NCI-H2081 (cell line): ENCODE data around the gene GALNTL6.

Source experiments
- DNase-seq, 2 experiments: peaks; one replicate each; lab custom pipeline; 2025; lab: John Stamatoyannopoulos, UW

Gene GALNTL6

DNA sequence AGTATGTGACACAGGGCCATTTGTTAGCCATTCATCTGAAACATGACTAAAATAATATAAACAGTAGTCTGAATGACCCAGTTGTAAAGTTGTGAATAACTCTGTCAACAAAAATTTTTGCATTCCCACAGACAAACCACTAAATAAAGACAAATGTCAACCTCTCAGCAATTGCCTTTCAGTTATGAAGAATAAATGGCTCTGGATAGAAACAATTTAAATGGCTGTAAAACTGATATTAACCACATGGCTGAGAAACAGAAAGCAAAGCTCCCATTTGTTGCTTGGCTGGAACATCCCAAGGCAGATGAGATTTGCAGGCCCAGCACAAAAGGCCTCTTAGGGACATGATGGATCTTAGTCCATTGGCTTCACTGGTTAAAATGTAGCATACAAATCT lies 296.3 kb downstream of the GALNTL6 start:
- DNase-seq: peak in 1 of 2 experiments; percentile 30

DNA sequence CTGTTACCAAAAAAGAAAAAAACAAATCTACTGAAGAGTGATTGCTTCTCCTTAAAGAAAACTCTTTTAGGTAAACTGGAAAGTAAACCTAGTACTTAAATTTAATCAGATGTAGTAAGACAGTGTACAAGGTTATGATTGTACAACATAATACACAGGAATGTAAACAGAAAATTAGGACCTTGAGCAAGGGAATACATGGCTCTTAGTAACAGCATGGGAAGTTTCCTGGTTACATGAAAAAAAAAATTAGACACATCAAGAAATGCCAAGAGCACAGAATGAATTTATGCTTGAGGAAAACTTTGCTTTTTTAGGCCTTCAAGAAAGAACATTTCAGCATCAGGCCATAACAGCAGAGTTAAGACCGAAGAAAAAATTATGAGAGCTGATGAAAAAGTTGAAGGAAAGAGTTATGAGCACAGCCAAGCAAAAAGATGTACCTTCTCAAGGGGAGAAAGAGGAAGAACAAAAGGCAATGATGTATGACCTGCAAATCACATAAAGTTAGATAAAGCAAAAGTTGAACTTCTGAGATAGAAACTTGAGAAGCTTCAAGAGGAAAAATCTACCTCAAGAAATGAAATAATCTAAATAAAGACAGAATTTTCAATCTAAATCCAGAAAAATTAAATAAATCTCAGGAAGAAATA lies 311.6 kb downstream of the GALNTL6 start:
- no peak for DNase-seq

DNA sequence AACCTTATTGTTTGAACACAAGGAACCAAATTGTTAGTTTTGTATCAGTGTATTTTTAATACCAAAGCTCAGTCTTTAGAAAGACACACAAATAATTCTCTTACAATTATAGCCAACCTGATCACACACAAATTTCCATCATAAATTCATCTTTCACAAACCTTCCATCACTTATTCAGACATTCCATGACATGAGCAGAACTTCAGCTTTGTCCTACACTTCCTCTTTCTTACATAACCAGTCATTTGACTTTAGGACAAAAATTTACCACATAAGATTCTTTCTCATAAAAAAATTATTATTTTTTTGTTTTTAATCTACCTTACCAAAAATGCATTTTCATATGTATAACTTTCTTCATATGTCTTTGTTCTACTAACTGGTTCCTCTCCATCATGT lies 312.2 kb downstream of the GALNTL6 start:
- no peak for DNase-seq

DNA sequence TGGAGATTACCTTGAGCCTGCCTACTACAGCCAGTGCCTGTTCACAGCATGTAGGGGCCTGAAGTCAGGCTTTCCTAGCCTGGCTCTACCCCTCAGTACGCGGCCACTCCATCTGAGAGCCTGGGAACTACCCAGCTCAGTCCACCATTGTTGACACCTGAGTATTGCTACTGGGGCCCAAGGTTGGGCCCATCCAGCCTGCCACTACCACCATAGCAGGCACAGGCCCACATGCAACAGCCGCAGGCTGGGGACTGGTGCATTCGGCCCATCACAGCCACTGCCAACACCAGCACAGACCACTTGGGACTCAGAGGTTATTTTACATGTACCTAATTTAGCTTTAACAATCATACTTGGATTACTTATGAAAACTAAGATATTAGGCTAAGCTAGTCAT lies 314.0 kb downstream of the GALNTL6 start:
- DNase-seq: no peak

DNA sequence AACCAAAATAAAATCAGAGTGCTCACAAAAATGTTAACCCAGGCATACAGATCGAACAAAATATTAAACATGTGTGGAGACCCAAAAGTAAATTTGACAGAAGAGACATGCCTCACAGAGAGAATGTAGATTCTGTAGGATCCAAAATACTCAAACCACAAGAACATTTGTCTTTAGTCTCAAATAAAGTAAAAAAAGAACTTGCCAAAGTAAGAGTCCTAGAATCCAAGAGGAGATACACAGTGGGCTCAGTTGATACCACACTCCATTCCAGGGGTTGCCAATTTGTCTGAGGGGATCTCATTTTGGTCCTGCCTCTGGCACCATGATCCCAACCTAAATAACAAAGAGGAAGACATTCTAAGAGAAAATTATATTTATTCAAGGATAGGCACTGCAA lies 316.4 kb downstream of the GALNTL6 start:
- peak in 1 of 2 experiments; percentile 53 for DNase-seq

DNA sequence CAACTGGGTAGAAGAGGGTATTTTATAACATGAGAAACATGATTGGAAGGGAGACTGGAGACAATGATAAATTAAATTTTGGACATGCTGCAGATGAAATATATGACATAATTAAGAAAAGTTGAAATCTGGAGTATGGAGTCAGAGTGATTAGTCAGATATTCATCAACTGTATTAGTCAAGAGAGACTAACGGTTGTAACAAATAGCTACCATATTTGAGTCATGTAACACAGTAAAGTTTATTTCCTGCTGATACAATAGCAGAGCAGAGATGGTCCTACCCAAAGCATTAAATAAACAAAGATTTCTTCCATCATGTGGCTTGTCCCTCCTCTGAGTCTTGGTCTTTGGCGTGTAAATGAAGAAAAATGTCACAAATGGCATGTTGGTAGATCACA lies 321.3 kb downstream of the GALNTL6 start:
- no peak for DNase-seq

DNA sequence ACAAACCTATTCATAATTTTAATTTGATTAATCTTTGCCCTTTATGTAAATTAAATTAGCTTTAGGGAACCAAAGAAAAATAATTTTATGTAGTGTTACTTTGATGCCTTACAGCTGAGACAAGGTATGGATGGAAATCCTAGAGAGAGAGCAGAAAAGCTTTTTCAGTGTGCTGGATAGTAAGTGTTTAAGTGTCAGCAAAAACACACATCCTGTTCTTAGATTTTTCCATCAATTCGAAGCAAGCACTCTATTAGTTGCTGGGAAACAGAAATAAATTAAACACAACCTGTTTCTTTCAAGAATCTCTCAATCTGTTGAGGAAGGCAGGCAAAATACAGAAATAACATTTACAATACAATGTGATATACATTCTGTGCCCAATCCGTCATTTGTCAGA lies 327.8 kb downstream of the GALNTL6 start:
- peak; percentile 5 to 37 for DNase-seq

DNA sequence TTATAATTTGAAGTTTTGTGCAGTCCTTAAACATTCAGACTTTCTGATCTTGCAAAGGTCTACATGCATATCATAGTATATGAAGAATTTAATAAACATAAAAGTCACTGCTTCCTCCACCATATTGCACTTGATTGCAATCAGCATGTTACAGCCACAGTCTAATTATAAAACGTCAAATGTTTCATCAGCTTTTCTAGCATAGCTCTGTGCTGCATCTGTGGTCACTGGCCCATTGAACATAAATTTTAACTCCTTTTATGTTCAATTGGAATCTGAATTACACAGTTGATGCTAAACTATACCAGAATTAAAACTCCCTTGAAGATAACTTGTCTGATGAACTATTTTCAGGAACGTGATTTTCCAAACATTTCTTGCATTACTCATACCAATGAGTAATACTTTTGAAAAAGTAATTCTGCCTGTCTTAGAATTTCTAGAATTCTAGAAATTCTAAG lies 329.1 kb downstream of the GALNTL6 start:
- DNase-seq: no peak

DNA sequence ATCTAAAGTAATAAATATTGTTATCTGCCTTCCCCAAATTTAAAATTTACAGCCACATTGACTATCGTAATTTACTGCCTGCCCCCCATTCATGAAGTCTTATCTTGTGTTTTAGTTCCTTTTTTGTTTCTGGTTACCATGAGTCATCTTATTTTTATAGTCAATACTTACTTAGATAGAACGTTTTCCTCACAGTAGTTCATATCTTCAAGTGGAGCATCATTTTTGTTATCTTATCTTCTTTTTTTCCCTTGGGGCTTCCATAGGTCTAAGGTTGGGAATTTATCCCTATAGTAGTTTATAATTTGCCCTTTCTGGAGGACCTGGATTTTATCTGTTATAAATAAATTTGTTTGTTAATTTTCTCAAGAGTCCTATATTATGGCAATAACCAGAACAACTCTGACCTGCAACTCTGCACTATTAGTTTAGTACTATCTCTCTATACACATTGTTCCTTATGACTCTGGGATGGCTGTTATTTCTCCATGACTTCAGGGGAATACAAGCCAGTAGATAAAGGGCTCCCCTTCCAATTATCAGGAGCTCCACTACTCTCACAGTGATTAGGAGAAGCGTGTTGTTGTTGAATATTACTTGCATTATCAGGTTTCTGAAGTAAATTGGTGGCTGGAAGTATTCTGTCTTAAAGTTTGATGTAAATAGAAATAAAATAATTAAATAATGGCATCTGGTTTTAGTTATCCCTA lies 330.6 kb downstream of the GALNTL6 start:
- no peak for DNase-seq

DNA sequence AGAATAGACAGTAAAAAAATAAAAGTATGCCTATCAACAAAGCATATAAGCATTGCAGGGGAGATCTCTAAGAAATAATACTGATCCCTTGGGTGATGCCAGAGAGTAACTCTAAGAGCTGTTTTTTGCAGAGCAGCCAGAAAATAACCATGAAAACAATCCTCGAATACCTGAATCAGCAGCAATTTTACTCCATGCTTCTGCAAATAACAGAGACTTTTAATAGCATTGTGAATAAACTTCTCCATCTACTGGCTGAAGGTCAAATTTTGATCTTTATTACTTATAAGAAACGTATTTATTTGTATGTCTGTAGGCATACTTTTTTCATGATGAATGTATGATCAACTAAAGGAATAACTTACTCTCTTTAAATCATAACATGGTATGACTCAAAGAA lies 334.5 kb downstream of the GALNTL6 start:
- DNase-seq: no peak

DNA sequence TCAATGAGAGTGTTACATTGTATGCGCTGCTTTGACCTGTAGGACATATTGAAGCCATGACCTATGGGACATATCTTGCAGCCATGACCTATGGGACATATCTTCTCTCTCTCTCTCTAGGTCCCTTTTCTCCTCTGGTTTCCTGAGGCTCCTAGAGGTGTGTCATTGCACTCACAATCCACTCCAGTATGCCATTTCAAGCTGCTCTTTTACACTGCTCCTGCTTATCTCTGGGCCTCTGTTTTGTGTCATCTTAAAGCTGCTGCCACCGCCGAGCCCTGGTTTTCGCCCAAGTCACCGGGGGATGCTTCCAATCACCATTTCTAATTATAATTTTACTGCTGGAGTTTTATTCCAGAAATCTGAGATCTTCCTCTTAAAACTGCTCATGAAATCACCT lies 336.1 kb downstream of the GALNTL6 start:
- DNase-seq: no peak

DNA sequence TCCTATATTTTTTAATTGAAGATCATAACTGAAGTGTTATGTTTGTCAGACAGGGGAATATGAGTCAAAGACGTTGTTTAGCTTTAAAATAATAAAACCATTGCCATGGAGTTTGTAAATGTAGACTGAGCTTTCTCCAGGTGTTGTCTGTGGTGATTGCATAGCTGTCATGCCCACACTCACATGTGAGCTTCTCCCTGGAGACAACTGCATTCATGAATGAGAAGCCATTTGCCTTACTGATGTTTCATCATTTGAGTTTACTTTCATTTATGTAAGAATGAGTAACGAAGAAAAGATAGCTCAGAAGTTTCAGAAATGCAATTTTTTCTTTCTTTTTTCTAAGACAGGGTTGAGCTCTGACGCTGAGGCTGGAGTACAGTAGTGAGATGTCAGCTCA lies 339.1 kb downstream of the GALNTL6 start:
- DNase-seq: no peak

DNA sequence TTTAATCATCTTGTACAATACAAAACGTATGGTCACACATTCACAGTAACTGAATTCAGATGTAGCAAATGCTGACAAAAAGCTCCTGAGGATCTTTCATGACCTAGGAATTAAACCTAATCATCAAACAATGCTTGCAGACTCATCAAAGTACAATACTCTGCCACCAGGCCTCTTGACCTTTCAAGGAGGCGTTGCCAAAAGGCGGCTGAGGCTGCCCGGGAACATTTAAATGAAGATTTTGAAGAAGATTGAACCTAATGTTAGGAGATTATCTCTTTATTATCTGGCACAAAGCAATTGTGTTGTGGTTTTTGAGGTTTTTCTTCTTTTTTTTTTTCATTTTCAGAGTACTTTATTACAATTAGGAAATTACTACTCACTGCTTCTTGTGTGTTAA lies 340.5 kb downstream of the GALNTL6 start:
- peak in 1 of 2 experiments; percentile 14 for DNase-seq

DNA sequence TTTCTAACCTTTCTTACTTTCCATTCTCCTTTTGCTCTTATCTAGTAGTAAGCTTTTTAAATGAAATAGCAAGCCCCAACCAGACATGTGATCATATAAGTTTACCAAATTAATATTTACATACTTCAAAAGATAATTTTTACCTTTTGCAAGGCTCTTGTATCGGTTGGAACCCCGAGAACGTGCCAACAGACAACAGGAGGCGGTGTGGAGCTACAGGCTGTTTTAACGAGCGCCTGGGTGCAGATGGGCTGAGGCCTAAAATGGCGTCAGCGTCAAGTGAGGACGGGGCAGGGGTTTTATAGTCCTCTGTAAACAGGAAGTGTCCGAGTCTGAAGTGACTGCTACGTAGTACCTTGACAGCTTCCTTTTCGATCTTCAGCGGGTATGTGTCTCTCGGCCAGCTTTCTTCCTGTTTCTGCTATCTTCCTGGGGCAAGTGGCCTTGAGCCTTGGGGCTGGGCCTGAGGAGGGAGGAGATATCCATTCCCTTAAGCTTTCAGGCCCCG lies 342.7 kb downstream of the GALNTL6 start:
- DNase-seq: no peak

DNA sequence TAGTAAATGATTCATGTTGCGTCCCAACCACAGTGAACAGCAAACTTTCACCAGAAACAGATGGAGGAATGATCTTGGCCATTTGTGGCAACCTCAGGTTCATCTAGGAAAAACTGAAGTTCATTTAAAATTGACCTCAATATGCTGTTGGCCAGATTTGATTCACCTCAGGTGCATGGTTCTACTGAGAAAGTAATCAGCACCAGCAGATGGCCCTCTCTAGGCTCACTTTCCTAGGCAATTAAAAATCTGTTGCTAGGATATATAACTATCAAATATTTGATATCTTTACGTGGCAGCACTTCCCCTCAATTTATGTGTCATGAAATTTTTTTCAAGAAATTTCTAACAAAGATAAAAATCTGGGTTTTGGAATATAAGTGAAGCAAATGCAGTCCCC lies 344.7 kb downstream of the GALNTL6 start:
- peak in 1 of 2 experiments; percentile 38 for DNase-seq

DNA sequence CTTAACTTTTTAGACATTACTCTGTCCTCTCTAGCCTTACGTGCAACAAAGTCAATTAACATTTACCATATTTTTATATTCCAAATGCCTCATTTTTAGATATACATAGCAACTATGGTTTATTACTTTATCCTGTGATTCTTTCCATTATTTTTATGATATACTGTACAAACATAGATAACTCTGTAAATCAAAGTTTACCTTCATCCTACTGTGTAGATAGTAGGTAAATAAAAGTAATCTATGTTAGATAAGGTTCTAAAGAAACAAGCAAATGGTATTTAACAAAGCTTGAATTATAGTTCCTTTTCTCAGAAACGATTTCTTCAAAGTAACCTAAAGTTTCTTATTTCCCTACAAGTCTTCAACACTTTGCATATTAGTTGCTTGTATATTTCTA lies 350.0 kb downstream of the GALNTL6 start:
- DNase-seq: no peak

DNA sequence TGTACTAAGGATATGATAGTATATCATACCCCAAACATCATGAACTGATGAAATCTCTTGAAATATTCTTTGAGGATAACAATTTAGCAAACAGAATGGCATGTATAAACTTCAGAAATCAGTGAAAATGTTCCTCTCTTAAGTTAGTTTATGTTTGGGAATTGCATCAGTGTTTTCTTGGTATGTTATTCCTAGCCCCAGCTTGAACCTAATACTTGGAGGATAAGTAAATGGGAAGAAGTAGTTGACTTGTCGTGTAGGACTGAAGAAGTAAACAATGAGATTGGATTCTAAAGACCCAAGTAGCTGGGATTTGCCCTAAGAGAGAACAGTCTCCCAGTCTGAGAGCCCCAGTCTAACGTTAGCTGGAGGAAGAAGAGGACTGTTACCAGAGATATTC lies 355.7 kb downstream of the GALNTL6 start:
- no peak for DNase-seq

DNA sequence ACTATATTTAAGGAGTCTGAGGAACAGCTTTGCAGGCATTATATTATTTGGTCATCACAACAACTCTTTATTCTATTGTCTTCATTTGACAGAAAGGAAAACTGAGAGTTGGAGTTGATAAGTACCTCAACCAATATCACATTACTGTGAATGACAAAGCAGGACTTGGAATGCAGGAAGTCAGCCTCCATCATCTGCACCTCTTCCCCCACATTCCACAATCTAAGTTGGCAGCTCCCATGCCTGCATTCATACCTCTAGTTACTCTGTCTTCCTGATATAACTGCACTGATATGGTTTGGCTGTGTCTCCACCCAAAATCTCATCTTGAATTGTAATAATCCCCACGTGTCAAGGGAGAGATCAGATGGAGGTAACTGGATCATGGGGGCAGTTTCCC lies 356.7 kb downstream of the GALNTL6 start:
- DNase-seq: no peak

DNA sequence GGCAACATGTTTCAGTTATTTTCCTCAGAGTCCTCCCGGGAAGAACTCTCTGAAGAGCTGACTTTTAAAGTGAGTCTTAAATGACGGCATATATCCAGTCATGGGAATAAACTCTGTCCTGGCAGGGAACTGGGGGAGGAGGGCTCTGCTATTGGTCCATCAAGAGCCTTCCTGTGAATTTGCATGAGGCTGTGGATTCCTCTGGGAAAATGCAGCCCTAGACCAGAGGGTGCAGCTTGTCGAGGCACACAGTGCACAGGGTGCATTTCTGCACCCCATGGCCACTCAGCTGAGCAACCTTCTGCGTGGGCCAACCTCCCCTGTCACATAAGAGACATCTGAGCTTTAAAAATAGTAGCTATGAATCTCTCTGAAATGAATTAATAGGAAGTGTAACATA lies 360.0 kb downstream of the GALNTL6 start:
- DNase-seq: no peak

DNA sequence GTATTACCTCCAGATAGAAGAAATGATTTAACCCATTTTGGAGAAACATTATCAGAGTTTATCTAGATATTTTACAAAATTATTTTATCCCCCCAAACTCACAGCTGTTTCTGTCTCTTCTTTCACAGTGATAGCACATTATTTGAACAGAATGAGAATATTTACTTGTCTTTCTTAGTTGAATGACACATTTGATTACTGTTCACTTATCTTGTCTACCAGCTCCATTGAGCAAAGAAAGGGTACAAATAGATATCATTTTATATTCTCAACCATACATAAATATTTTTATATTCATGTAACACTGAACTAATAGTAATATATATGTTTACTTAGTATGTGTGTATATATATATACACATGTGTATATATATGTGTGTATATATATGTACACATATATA lies 364.2 kb downstream of the GALNTL6 start:
- DNase-seq: no peak

DNA sequence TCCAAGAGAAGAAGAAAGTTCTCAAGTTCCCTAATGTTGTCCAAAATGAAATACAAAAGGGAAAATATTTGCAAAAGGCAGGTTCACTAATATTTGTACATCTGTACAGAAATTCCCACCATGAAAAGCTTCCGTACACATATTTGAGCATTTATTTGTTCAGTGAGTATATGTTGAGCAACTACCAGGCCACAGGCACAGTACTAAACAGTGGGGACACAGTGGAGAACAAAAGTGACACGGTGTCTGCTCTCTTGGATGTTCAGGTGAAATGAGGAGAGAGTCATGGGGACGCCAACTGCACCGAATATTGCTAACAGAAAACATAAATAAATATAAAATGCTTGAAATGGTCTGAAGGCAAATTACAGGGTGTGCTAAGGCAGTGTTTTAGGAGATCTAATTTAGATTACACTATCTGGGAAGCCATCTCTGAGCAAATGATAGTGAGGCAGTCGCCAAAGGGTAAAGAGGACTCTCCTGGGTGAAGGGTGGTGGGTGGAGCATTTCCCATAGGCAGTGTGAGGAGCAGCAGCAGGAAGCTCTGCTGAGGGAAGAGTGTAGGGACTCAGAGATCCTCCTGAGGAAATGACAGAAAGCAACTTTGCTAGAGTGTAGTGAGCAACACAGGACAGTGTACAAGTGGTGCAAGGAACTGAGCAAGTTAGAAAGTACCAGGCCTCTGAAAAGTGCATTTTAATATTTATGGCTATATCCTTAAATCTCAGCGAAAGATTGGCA lies 375.2 kb downstream of the GALNTL6 start:
- peak; percentile 59 to 78 for DNase-seq

DNA sequence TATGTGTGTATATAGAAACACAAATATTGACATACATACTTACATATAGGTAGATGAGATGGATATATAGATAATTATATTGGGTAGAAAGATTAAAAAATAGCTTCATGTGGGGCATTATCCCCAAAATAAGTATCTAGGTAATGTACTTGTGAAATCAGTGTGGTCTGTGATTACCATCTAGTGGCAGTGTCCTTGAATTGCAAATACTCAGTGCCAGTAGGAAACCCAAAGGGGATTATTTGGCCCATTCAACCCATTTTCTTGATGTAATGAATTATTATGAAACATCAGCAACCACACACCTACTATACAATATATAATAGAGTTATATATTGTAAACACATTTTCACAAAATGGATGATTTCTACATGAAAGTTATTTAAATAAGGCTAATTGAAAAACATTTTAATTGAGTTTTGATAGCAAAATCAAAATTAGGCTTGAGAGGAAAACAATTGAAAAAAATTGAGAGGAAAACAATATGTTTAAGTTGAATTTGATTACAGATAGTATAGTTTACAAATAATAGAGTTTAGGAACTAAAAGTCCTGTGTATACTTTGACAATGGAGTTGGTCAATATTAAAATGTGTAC lies 389.4 kb downstream of the GALNTL6 start:
- peak; percentile 24 to 55 for DNase-seq
